ENCODE data around the gene KIAA1217. TPM values are rescaled to one million over a fixed set of nuclear protein-coding genes. Genes with fewer than 3 reads are reported as not detected.

The KIAA1217 gene
- total RNA-seq, 3 donors from 2014 or later (not counting 1 experiment from before 2014, with no cell fraction given): not detected

GRCh38 chr10:24484771-24485170, 275.8 kb downstream of the KIAA1217 start:
- H3K27ac Mint-ChIP-seq: no peak overlapping the region
- Histone ChIP-seq H3K9me3 (ENCODE audit: control insufficient read depth, insufficient read depth, low read length) (no peaks in the 10 kb centered on the region), H3K4me1 (ENCODE audit: control insufficient read depth, insufficient read depth, low read length) (no peaks in the 10 kb centered on the region), H3K4me3 (ENCODE audit: low read length) (no peak overlapping the region), H3K27ac (ENCODE audit: low read length) (no peak overlapping the region), H3K36me3 (ENCODE audit: control insufficient read depth, insufficient read depth, low read length) (no peaks in the 10 kb centered on the region), H3K27me3 (ENCODE audit: control insufficient read depth, insufficient read depth, low read length) (no peaks in the 10 kb centered on the region)
- ATAC-seq (no peak), DNase-seq (no peak)
- H3K9me3 Mint-ChIP-seq: no peaks in the 10 kb centered on the region
- H3K4me3 Mint-ChIP-seq: no peak overlapping the region
- intact Hi-C loops (cut with micrococcal nuclease): no loop called here
- no peaks in the 10 kb centered on the region for H3K36me3 Mint-ChIP-seq
- no peaks in the 10 kb centered on the region for H3K27me3 Mint-ChIP-seq (ENCODE audit: low read depth in 2 of 2)
- no peak for TF ChIP-seq CTCF (IDR thresholded peaks at IDR 0.05)
- WGBS (ENCODE audit: insufficient coverage): 100% methylated on average over 1 of the region's 3 CpGs
- H3K4me1 Mint-ChIP-seq: no peaks in the 10 kb centered on the region

- TF ChIP-seq CTCF (IDR thresholded peaks at IDR 0.05): no peak
- Histone ChIP-seq H3K27me3 (ENCODE audit: control insufficient read depth, insufficient read depth, low read length) (no peaks in the 10 kb centered on the region), H3K9me3 (ENCODE audit: control insufficient read depth, insufficient read depth, low read length) (no peaks in the 10 kb centered on the region), H3K36me3 (ENCODE audit: control insufficient read depth, insufficient read depth, low read length) (no peaks in the 10 kb centered on the region), H3K4me3 (ENCODE audit: low read length) (no peak overlapping the region), H3K27ac (ENCODE audit: low read length) (no peak overlapping the region), H3K4me1 (ENCODE audit: control insufficient read depth, insufficient read depth, low read length) (no peaks in the 10 kb centered on the region)
- intact Hi-C loops (cut with micrococcal nuclease): no loop called here
- H3K9me3 Mint-ChIP-seq: no peaks in the 10 kb centered on the region
- no peaks in the 10 kb centered on the region for H3K27me3 Mint-ChIP-seq (ENCODE audit: low read depth in 2 of 2)
- DNase-seq (no peak), ATAC-seq (no peak)
- no peak overlapping the region for H3K4me3 Mint-ChIP-seq
- 79% methylated on average over 5 of the region's 5 CpGs for WGBS (ENCODE audit: insufficient coverage)
- no peaks in the 10 kb centered on the region for H3K36me3 Mint-ChIP-seq
- H3K27ac Mint-ChIP-seq: no peak overlapping the region
- no peaks in the 10 kb centered on the region for H3K4me1 Mint-ChIP-seq
These were observed 276.4 kb downstream of the KIAA1217 start for GRCh38 chr10:24485304-24485703.

GRCh38 chr10:24488631-24489030, 279.7 kb downstream of the KIAA1217 start:
- Mint-ChIP-seq H3K4me1 (no peaks in the 10 kb centered on the region), H3K9me3 (peaks cover 0 to 2% of the 10 kb centered on the region in 2 donors), H3K36me3 (no peaks in the 10 kb centered on the region), H3K4me3 (no peak overlapping the region), H3K27ac (no peak overlapping the region), H3K27me3 (ENCODE audit: low read depth in 2 of 2) (peaks cover 0 to 2% of the 10 kb centered on the region in 2 donors)
- WGBS (ENCODE audit: insufficient coverage): 58% methylated on average over 5 of the region's 5 CpGs
- no peak for ATAC-seq
- intact Hi-C loops (cut with micrococcal nuclease): no loop called here
- Histone ChIP-seq H3K9me3 (ENCODE audit: control insufficient read depth, insufficient read depth, low read length) (no peaks in the 10 kb centered on the region), H3K36me3 (ENCODE audit: control insufficient read depth, insufficient read depth, low read length) (no peaks in the 10 kb centered on the region), H3K27me3 (ENCODE audit: control insufficient read depth, insufficient read depth, low read length) (no peaks in the 10 kb centered on the region), H3K27ac (ENCODE audit: low read length) (no peak overlapping the region), H3K4me1 (ENCODE audit: control insufficient read depth, insufficient read depth, low read length) (no peaks in the 10 kb centered on the region), H3K4me3 (ENCODE audit: low read length) (no peak overlapping the region)
- no peak for DNase-seq
- TF ChIP-seq CTCF (IDR thresholded peaks at IDR 0.05): no peak

- 80% methylated on average over 4 of the region's 4 CpGs for WGBS (ENCODE audit: insufficient coverage)
- no peaks in the 10 kb centered on the region for H3K9me3 ChIP-seq (ENCODE audit: control insufficient read depth, insufficient read depth, low read length)
- no peaks in the 10 kb centered on the region for H3K27me3 ChIP-seq (ENCODE audit: control insufficient read depth, insufficient read depth, low read length)
- H3K36me3 ChIP-seq (ENCODE audit: control insufficient read depth, insufficient read depth, low read length): no peaks in the 10 kb centered on the region
- no peak for DNase-seq
- Mint-ChIP-seq H3K4me3 (no peak overlapping the region), H3K9me3 (peaks cover 0 to 2% of the 10 kb centered on the region in 2 donors), H3K4me1 (no peaks in the 10 kb centered on the region), H3K27me3 (ENCODE audit: low read depth in 2 of 2) (peaks cover 0 to 7% of the 10 kb centered on the region in 2 donors), H3K27ac (no peak overlapping the region), H3K36me3 (no peaks in the 10 kb centered on the region)
- no peaks in the 10 kb centered on the region for H3K4me1 ChIP-seq (ENCODE audit: control insufficient read depth, insufficient read depth, low read length)
- H3K4me3 ChIP-seq (ENCODE audit: low read length): no peak overlapping the region
- no peak for ATAC-seq
- intact Hi-C loops (cut with micrococcal nuclease): no loop called here
- H3K27ac ChIP-seq (ENCODE audit: low read length): no peak overlapping the region
- no peak for TF ChIP-seq CTCF (IDR thresholded peaks at IDR 0.05)
These were observed 284.2 kb downstream of the KIAA1217 start for GRCh38 chr10:24493165-24493564.
